ENCODE results near the gene TPRN.

Gene TPRN

GRCh38 chr9:137233143-137233980 lies 32.8 kb upstream of the TPRN start:
- no peak overlapping the region for H3K4me3 ChIP-seq
- peaks cover 0 to 33% (median 11%) of the 10 kb centered on the region in 4 donors for H3K4me1 ChIP-seq
- DNase-seq: no peak
- no peak for TF ChIP-seq CTCF (IDR thresholded peaks at IDR 0.05)
- intact Hi-C loops (cut with DNase I; ENCODE audit: low total_unique reads): no loop called here
- H3K27me3 ChIP-seq: peaks cover 0 to 79% of the 10 kb centered on the region in 2 donors
- H3K9me3 ChIP-seq: no peaks in the 10 kb centered on the region
- no peak overlapping the region for H3K27ac ChIP-seq
- no peaks in the 10 kb centered on the region for H3K36me3 ChIP-seq

- H3K36me3 ChIP-seq: no peaks in the 10 kb centered on the region
- intact Hi-C loops (cut with DNase I; ENCODE audit: low total_unique reads): no loop called here
- no peak overlapping the region for H3K4me3 ChIP-seq
- DNase-seq: no peak
- no peaks in the 10 kb centered on the region for H3K9me3 ChIP-seq
- peaks cover 0 to 85% of the 10 kb centered on the region in 2 donors for H3K27me3 ChIP-seq
- TF ChIP-seq CTCF (IDR thresholded peaks at IDR 0.05): no peak
- peaks cover 0 to 32% (median 11%) of the 10 kb centered on the region in 4 donors for H3K4me1 ChIP-seq
- no peak overlapping the region for H3K27ac ChIP-seq
Observed at GRCh38 chr9:137232510-137232909, 32.0 kb upstream of the TPRN start.

- Histone ChIP-seq H3K27ac (no peak overlapping the region), H3K36me3 (no peaks in the 10 kb centered on the region), H3K27me3 (peaks cover 0 to 87% of the 10 kb centered on the region in 2 donors), H3K9me3 (no peaks in the 10 kb centered on the region), H3K4me3 (no peak overlapping the region), H3K4me1 (peaks cover 0 to 32% (median 13%) of the 10 kb centered on the region in 4 donors)
- intact Hi-C loops (cut with DNase I; ENCODE audit: low total_unique reads): no loop called here
- no peak for DNase-seq
- no peak for TF ChIP-seq CTCF (IDR thresholded peaks at IDR 0.05)
Observed at GRCh38 chr9:137232101-137232500, 31.6 kb upstream of the TPRN start.

- DNase-seq: no peak
- no peak overlapping the region for H3K4me3 ChIP-seq
- TF ChIP-seq CTCF (IDR thresholded peaks at IDR 0.05): no peak
- H3K9me3 ChIP-seq: no peaks in the 10 kb centered on the region
- peaks cover 0 to 91% of the 10 kb centered on the region in 2 donors for H3K27me3 ChIP-seq
- peaks cover 0 to 31% (median 9%) of the 10 kb centered on the region in 4 donors for H3K4me1 ChIP-seq
- no peak overlapping the region for H3K27ac ChIP-seq
- no peaks in the 10 kb centered on the region for H3K36me3 ChIP-seq
- intact Hi-C loops (cut with DNase I; ENCODE audit: low total_unique reads): loop anchor here (2.0 kb wide), 1 partner anchor 109 kb away; no protein-coding TSS in a partner anchor
Observed at GRCh38 chr9:137231372-137232039, 31.0 kb upstream of the TPRN start.

GRCh38 chr9:137230705-137231371 lies 30.3 kb upstream of the TPRN start, which contains the start of gene SLC34A3:
TSS of gene SLC34A3 (plus strand) at chr9:137230901. CDS start at chr9:137231703, 802 bp downstream.
- no peak within 1 kb of the TSS for H3K4me3 ChIP-seq
- H3K36me3 ChIP-seq: no peaks in the 10 kb centered on the region
- H3K4me1 ChIP-seq: peaks cover 0 to 24% (median 3%) of the 10 kb centered on the region in 4 donors
- TF ChIP-seq CTCF (IDR thresholded peaks at IDR 0.05): no peak
- no peaks in the 10 kb centered on the region for H3K9me3 ChIP-seq
- DNase-seq: no peak
- no peak within 1 kb of the TSS for H3K27ac ChIP-seq
- H3K27me3 ChIP-seq: peaks cover 0 to 86% of the 10 kb centered on the region in 2 donors
- intact Hi-C loops (cut with DNase I; ENCODE audit: low total_unique reads): loop anchor here (2.0 kb wide), 1 partner anchor 108 kb away; no protein-coding TSS in a partner anchor
